Body of pancreas (tissue), 4 donors: Measurements from ENCODE around the gene PRXL2A. TPM values are rescaled to one million over a fixed set of nuclear protein-coding genes. Genes with fewer than 3 reads are reported as not detected.

Experiments
- ATAC-seq: fragments of 150-250 bp; one replicate; pipeline ENCODE4 v1.9.1; 2016
- DNase-seq, 4 donors: peaks; one replicate each; pipeline ENCODE4 v3.0.0-alpha.2; 2019
- H3K27ac ChIP-seq, 4 donors: fragments of 200-600 bp; sonication (generic); 1 replicate in 3 of 4; 2 replicates in 1 of 4; pipeline versions ENCODE4 v1.5.1 to v1.6.1; 2016 to 2019; ENCODE audit warnings: mild to moderate bottlenecking in 1 of 4, mixed read lengths in 1 of 4, moderate library complexity in 1 of 4
- H3K27me3 ChIP-seq, 2 donors: fragments of 200-600 bp; sonication (generic); one replicate each; pipeline ENCODE4 v1.6.0; 2016; ENCODE audit warnings: mild to moderate bottlenecking in 1 of 2
- H3K36me3 ChIP-seq, 2 donors: fragments of 200-600 bp; sonication (generic); replicated peaks in 1 of 2; 2 replicates each; pipeline ENCODE4 v1.5.1; 2016; ENCODE audit warnings: low read depth in 2 of 2; ENCODE audit not compliant: insufficient read depth in 1 of 2
- H3K4me1 ChIP-seq: fragments of 200-600 bp; sonication (generic); one replicate; pipeline ENCODE4 v1.6.0; 2016
- H3K4me3 ChIP-seq, 2 donors: fragments of 200-600 bp; sonication (generic); 1 replicate in 1 of 2; 2 replicates in 1 of 2; pipeline ENCODE4 v1.5.1; 2016 to 2019
- H3K9me3 ChIP-seq, 3 donors: fragments of 200-600 bp; sonication (generic); 1 replicate in 2 of 3; 2 replicates in 1 of 3; pipeline ENCODE4 v1.5.1; 2016
- POLR2A ChIP-seq, 3 donors: fragments of 450-650 bp; IDR thresholded peaks; one replicate each; pipeline ENCODE4 v1.6.1; 2016; ENCODE audit warnings: antibody characterized with exemption in 3 of 3, mild to moderate bottlenecking in 2 of 3
- WGBS, 2 donors: methylation state at CpG; one replicate each; pipeline ENCODE4 v1.1.5; 2017; 5-methylcytosine and 5-hydroxymethylcytosine counted together
- intact Hi-C: fragments of 100-400 bp; cut with DNase I; formaldehyde crosslinking; loops from one replicate; pipeline ENCODE4 v1.15.1; 2023
- total RNA-seq, 2 donors: library from RNA; depleted of rRNA; stranded (reverse); fragments of >200 nt; gene quantifications; one replicate each; pipeline ENCODE4 v1.1.0, GENCODE V29; 2016
- TF ChIP-seq, protein P1 (sequence below), 7 experiments: fragments of 450-650 bp in 4 of 7; fragments of 200-600 bp in 3 of 7; sonication (generic) in 3 of 7; IDR thresholded peaks; one replicate each; pipeline ENCODE4 v1.5.1; 2016 to 2019; ENCODE audit warnings: antibody characterized with exemption in 7 of 7

PRXL2A gene
- total RNA-seq, 2 donors from 2014 or later = 40.7 to 110 TPM

DNA sequence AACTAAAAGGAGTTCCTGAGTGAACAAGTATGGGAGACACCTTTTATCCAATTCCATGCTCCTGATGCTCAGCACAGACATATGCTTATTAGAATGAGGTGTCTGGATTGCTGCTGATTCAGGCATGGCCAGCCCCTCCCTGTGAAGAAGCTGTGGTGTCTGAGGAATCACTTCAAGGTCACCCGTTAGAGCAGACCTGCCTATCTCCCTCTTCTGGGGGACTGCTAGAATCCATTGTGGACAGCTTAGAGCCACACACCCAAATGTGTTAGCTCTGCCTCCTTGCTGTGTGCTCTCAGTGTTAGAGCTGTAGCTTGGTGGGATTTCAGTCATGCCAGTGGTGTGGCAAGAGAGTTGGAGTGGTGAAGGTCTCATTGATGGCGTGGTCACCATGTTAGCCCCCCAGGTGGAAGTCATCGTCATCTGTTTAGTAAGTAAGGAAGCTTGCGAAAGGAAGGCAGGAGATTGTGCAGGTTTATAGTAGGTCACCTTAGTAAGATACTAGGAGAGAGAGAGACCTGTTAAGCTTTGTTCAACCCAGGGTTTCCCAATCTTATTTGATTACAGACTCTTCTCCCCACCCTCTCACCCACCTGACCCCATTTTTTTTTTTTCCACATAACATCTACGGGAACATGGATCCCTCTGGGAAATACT, 12.8 kb downstream of the PRXL2A start:
- no peaks in the 10 kb centered on the region for H3K9me3 ChIP-seq
- H3K4me3 ChIP-seq = no peak overlapping the region
- intact Hi-C loops = no loop called here
- TF ChIP-seq, protein P1, sequence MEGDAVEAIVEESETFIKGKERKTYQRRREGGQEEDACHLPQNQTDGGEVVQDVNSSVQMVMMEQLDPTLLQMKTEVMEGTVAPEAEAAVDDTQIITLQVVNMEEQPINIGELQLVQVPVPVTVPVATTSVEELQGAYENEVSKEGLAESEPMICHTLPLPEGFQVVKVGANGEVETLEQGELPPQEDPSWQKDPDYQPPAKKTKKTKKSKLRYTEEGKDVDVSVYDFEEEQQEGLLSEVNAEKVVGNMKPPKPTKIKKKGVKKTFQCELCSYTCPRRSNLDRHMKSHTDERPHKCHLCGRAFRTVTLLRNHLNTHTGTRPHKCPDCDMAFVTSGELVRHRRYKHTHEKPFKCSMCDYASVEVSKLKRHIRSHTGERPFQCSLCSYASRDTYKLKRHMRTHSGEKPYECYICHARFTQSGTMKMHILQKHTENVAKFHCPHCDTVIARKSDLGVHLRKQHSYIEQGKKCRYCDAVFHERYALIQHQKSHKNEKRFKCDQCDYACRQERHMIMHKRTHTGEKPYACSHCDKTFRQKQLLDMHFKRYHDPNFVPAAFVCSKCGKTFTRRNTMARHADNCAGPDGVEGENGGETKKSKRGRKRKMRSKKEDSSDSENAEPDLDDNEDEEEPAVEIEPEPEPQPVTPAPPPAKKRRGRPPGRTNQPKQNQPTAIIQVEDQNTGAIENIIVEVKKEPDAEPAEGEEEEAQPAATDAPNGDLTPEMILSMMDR (IDR thresholded peaks at IDR 0.05) = no peak
- TF ChIP-seq POLR2A (IDR thresholded peaks at IDR 0.05) = no peak
- ATAC-seq (no peak), DNase-seq (no peak)
- H3K27me3 ChIP-seq = no peaks in the 10 kb centered on the region
- 79 to 89% methylated on average over 5 of the region's 5 CpGs for WGBS, 2 donors
- peaks cover 6% of the 10 kb centered on the region for H3K4me1 ChIP-seq
- H3K36me3 ChIP-seq = no peaks in the 10 kb centered on the region
- H3K27ac ChIP-seq = no peak overlapping the region

GRCh38 chr10:80421707-80422536, 13.6 kb downstream of the PRXL2A start:
- H3K27me3 ChIP-seq = no peaks in the 10 kb centered on the region
- no peaks in the 10 kb centered on the region for H3K4me1 ChIP-seq
- no peaks in the 10 kb centered on the region for H3K36me3 ChIP-seq
- DNase-seq (peak in 1 of 4 donors; percentile 21), ATAC-seq (no peak)
- intact Hi-C loops = no loop called here
- no peaks in the 10 kb centered on the region for H3K9me3 ChIP-seq
- H3K27ac ChIP-seq = no peak overlapping the region
- 49 to 50% methylated on average over 8 of the region's 8 CpGs for WGBS, 2 donors
- H3K4me3 ChIP-seq = no peak overlapping the region
- TF ChIP-seq, protein P1 (IDR thresholded peaks at IDR 0.05) = no peak
- no peak for TF ChIP-seq POLR2A (IDR thresholded peaks at IDR 0.05)

DNA sequence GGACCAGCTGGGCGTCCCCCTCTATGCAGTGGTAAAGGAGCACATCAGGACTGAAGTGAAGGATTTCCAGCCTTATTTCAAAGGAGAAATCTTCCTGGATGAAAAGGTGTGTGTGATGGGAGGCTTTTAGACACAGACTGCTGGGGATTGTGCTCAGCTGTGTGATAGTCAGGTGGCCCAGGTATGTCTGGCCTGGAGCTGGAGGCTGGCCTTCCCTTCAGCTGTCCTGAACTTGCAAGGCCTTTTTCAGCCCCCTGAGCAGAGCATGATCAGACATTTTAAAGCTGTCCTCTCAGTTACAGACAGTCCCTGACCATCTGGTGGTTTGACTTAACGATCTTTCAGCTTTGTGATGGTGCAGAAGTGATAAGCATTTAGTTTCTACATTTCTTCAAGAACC, 17.6 kb downstream of the PRXL2A start:
- intact Hi-C loops = no loop called here
- no peaks in the 10 kb centered on the region for H3K27me3 ChIP-seq
- no peak for ATAC-seq
- no peak overlapping the region for H3K4me3 ChIP-seq
- H3K27ac ChIP-seq = no peak overlapping the region
- no peaks in the 10 kb centered on the region for H3K4me1 ChIP-seq
- H3K36me3 ChIP-seq = no peaks in the 10 kb centered on the region
- no peak for DNase-seq
- no peak for TF ChIP-seq POLR2A (IDR thresholded peaks at IDR 0.05)
- TF ChIP-seq, protein P1 (IDR thresholded peaks at IDR 0.05) = no peak
- 89 to 97% methylated on average over 2 of the region's 2 CpGs for WGBS, 2 donors
- H3K9me3 ChIP-seq = no peaks in the 10 kb centered on the region

- intact Hi-C loops = no loop called here
- TF ChIP-seq, protein P1 (IDR thresholded peaks at IDR 0.05) = no peak
- no peak for TF ChIP-seq POLR2A (IDR thresholded peaks at IDR 0.05)
- H3K27ac ChIP-seq = no peak overlapping the region
- ATAC-seq (no peak), DNase-seq (no peak)
- H3K36me3 ChIP-seq = no peaks in the 10 kb centered on the region
- H3K4me3 ChIP-seq = no peak overlapping the region
- no peaks in the 10 kb centered on the region for H3K9me3 ChIP-seq
- H3K27me3 ChIP-seq = no peaks in the 10 kb centered on the region
- no peaks in the 10 kb centered on the region for H3K4me1 ChIP-seq
- WGBS, 2 donors = 88 to 93% methylated on average over 2 of the region's 2 CpGs
Observed at GRCh38 chr10:80427541-80427940, 19.2 kb downstream of the PRXL2A start.
